ENCODE measurements around the gene FAM32A.
A peak's percentile ranks its signal among the peaks of the same experiment; 100 is the strongest.
"Not testable (repeated sequence)": the region's sequence is repeated elsewhere in the genome, so short reads cannot be mapped to it uniquely, and the experiment has no call there.

FAM32A gene

GRCh38 chr19:16166417-16166816 lies 18.8 kb upstream of the FAM32A start:
- DNase-seq = no peak

- no peak for DNase-seq
Observed at GRCh38 chr19:16167055-16167454, 18.2 kb upstream of the FAM32A start.

- no peak for DNase-seq
Observed at GRCh38 chr19:16168465-16169081, 16.6 kb upstream of the FAM32A start.

- no peak for DNase-seq
Observed at GRCh38 chr19:16170134-16170533, 15.1 kb upstream of the FAM32A start.

- DNase-seq = no peak
Observed at GRCh38 chr19:16175954-16176353, 9.3 kb upstream of the FAM32A start.

GRCh38 chr19:16178866-16179265 lies 6.3 kb upstream of the FAM32A start:
- not testable (repeated sequence) for DNase-seq

GRCh38 chr19:16180611-16181010 lies 4.6 kb upstream of the FAM32A start:
- DNase-seq = no peak

GRCh38 chr19:16184665-16185122 lies 516 bp upstream of the FAM32A start:
- no peak for DNase-seq

GRCh38 chr19:16185768-16186123 lies 536 bp downstream of the FAM32A start:
- no peak for DNase-seq

GRCh38 chr19:16188521-16188920 lies 3.3 kb downstream of the FAM32A start:
- no peak for DNase-seq

GRCh38 chr19:16190198-16190597 lies 5.0 kb downstream of the FAM32A start:
- DNase-seq = no peak

- no peak for DNase-seq
Observed at GRCh38 chr19:16190736-16191135, 5.5 kb downstream of the FAM32A start.

GRCh38 chr19:16191216-16191908 lies 6.2 kb downstream of the FAM32A start:
- no peak for DNase-seq

GRCh38 chr19:16193466-16193865 lies 8.3 kb downstream of the FAM32A start:
- DNase-seq = no peak

- no peak for DNase-seq
Observed at GRCh38 chr19:16197188-16197621, 12.0 kb downstream of the FAM32A start.

GRCh38 chr19:16197622-16198369 lies 12.6 kb downstream of the FAM32A start, which contains the start of gene AP1M1:
Gene AP1M1, plus strand, starts transcription at chr19:16197911. Its CDS starts 116 bp downstream, at chr19:16198027.
- peak; percentile 45 for DNase-seq

- DNase-seq = no peak
Observed at GRCh38 chr19:16198370-16198651, 13.1 kb downstream of the FAM32A start.

- no peak for DNase-seq
Observed at GRCh38 chr19:16199275-16199932, 14.2 kb downstream of the FAM32A start.

GRCh38 chr19:16200038-16201010 lies 15.1 kb downstream of the FAM32A start:
- DNase-seq = no peak

- no peak for DNase-seq
Observed at GRCh38 chr19:16201011-16201391, 15.8 kb downstream of the FAM32A start.

GRCh38 chr19:16202320-16203255 lies 17.4 kb downstream of the FAM32A start:
- DNase-seq = no peak
